Hepatocyte (in vitro differentiated cells): ENCODE data around the gene ID3. TPM values are rescaled to one million over a fixed set of nuclear protein-coding genes. Genes with fewer than 3 reads are reported as not detected.

Experiments
- DNase-seq: peaks from one replicate; pipeline ENCODE4 v3.0.0-alpha.2; 2016; ENCODE audit warnings: low spot score
- H2AFZ ChIP-seq: fragments of 200-600 bp; sonication (generic); 2 replicates; pipeline ENCODE4 v1.6.0; 2016; ENCODE audit warnings: antibody characterized with exemption, mild to moderate bottlenecking
- H3K27ac ChIP-seq: fragments of 200-600 bp; sonication (generic); 2 replicates; pipeline ENCODE4 v1.5.1; 2016; ENCODE audit warnings: mild to moderate bottlenecking
- H3K27me3 ChIP-seq: fragments of 200-600 bp; sonication (generic); 2 replicates; pipeline ENCODE4 v1.6.1; 2016
- H3K36me3 ChIP-seq: fragments of 200-600 bp; sonication (generic); replicated peaks from 2 replicates; pipeline ENCODE4 v1.5.1; 2016; ENCODE audit warnings: low read depth; ENCODE audit not compliant: insufficient read depth
- H3K4me1 ChIP-seq: fragments of 200-600 bp; sonication (generic); 2 replicates; pipeline ENCODE4 v1.5.1; 2016; ENCODE audit warnings: mild to moderate bottlenecking, moderate library complexity; ENCODE audit not compliant: insufficient read depth
- H3K4me2 ChIP-seq: fragments of 200-600 bp; sonication (generic); 2 replicates; pipeline ENCODE4 v1.6.0; 2016
- H3K4me3 ChIP-seq: fragments of 200-600 bp; sonication (generic); 2 replicates; pipeline ENCODE4 v1.5.1; 2016; ENCODE audit warnings: mild to moderate bottlenecking
- H3K79me2 ChIP-seq: fragments of 200-600 bp; sonication (generic); 2 replicates; pipeline ENCODE4 v1.6.0; 2017; ENCODE audit warnings: mild to moderate bottlenecking
- H3K9me2 ChIP-seq: fragments of 200-600 bp; sonication (generic); replicated peaks from 2 replicates; pipeline ENCODE4 v1.6.0; 2017; ENCODE audit warnings: mild to moderate bottlenecking; ENCODE audit not compliant: insufficient read depth
- H3K9me3 ChIP-seq: fragments of 200-600 bp; sonication (generic); 2 replicates; pipeline ENCODE4 v1.5.1; 2016; ENCODE audit warnings: low read depth, mild to moderate bottlenecking
- H4K20me1 ChIP-seq: fragments of 200-600 bp; sonication (generic); 2 replicates; pipeline ENCODE4 v1.6.0; 2016; ENCODE audit warnings: mild to moderate bottlenecking; ENCODE audit not compliant: insufficient read depth, poor library complexity, severe bottlenecking
- EZH2 ChIP-seq: fragments of 200-600 bp; sonication (generic); IDR thresholded peaks from 2 replicates; pipeline ENCODE4 v1.6.1; 2016; ENCODE audit warnings: antibody characterized with exemption, mild to moderate bottlenecking, borderline replicate concordance
- EZH2phosphoT487 ChIP-seq: fragments of 200-600 bp; sonication (generic); IDR thresholded peaks from one replicate; pipeline ENCODE4 v1.6.1; 2018; ENCODE audit warnings: antibody characterized with exemption, mild to moderate bottlenecking, low read depth, moderate library complexity; ENCODE audit not compliant: unreplicated experiment, severe bottlenecking
- WGBS: methylation state at CpG from one replicate; pipeline ENCODE4 v1.1.6; 2016; ENCODE audit warnings: low lambda C conversion rate; ENCODE audit errors: missing lambda C conversion rate; 5-methylcytosine and 5-hydroxymethylcytosine counted together
- polyA plus RNA-seq: library from polyadenylated mRNA; unstranded; fragments of >200 nt; fragmentation: Nextera tagmentation; extraction: Ambion mirVana; gene quantifications from 2 replicates; pipeline ENCODE4 v1.2.1, GENCODE V29; 2016
- total RNA-seq: library from RNA; depleted of rRNA; stranded (reverse); fragments of >200 nt; gene quantifications from 2 replicates; pipeline ENCODE4 v1.2.3, GENCODE V29; 2014
- TF ChIP-seq, protein P1 (sequence below): fragments of 200-600 bp; sonication (generic); IDR thresholded peaks from 2 replicates; pipeline ENCODE4 v1.5.1; 2016; ENCODE audit warnings: antibody characterized with exemption, mild to moderate bottlenecking; ENCODE audit not compliant: poor library complexity

Gene ID3
- total and polyA plus RNA-seq, 2 experiments from 2014 or later: 155 to 314 TPM

DNA sequence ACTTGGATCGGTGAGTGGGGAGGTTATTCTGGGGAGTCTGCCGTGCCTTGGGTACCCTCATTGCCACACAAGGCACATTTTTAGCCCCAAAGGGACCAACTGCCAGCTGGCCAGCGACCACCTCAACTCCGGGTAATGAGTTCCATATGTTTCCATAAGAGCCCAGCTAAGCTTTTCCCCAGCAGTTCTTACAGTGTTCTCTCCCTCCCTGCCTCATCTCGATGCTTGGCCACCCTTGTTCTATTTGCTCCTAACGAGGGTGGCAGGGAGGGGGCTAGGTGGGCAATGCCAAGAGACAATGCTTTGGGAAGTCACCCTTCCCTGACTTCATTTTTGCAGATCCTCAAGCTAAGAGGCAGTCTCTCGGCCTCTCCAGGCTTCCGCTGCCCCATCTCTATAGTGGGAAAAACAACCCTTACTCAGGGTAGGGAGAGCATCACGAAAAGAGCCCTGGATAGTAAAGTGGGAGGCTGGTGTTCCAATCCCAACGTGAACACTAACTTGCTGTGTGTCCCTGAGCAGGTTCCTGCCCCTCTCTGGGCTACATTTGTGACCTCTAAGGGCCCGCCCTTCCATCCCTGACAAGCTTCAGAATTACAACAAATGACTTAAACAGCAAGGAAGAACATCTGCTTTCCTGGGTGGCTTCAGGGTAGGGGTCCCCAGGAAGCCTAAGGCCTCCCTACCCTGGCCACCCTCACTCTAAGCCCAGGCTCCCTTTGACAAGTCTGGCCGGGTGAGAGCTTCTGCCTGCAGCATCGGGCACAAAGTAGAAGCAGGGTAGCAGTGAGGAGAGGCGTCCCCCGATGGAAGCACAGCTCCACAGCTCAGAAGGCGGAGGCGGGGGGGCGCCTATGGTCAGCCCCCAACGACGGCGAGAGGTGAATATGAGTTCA, 5.8 kb downstream of the ID3 start:
- Histone ChIP-seq H4K20me1 (peaks cover under 1% of the 10 kb centered on the region), H2AFZ (peak overlapping the region; percentile 52), H3K4me1 (peaks cover 40% of the 10 kb centered on the region), H3K36me3 (no peaks in the 10 kb centered on the region), H3K27me3 (no peaks in the 10 kb centered on the region), H3K9me2 (no peaks in the 10 kb centered on the region), H3K4me2 (peak overlapping the region; percentile 83), H3K9me3 (no peaks in the 10 kb centered on the region), H3K79me2 (peaks cover 17% of the 10 kb centered on the region), H3K4me3 (no peak overlapping the region), H3K27ac (peak overlapping the region; percentile 99)
- 62% methylated on average over 21 of the region's 21 CpGs for WGBS
- DNase-seq: no peak
- TF ChIP-seq EZH2phosphoT487 (no peak), EZH2 (no peak)
- TF ChIP-seq, protein P1, sequence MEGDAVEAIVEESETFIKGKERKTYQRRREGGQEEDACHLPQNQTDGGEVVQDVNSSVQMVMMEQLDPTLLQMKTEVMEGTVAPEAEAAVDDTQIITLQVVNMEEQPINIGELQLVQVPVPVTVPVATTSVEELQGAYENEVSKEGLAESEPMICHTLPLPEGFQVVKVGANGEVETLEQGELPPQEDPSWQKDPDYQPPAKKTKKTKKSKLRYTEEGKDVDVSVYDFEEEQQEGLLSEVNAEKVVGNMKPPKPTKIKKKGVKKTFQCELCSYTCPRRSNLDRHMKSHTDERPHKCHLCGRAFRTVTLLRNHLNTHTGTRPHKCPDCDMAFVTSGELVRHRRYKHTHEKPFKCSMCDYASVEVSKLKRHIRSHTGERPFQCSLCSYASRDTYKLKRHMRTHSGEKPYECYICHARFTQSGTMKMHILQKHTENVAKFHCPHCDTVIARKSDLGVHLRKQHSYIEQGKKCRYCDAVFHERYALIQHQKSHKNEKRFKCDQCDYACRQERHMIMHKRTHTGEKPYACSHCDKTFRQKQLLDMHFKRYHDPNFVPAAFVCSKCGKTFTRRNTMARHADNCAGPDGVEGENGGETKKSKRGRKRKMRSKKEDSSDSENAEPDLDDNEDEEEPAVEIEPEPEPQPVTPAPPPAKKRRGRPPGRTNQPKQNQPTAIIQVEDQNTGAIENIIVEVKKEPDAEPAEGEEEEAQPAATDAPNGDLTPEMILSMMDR: no peak

DNA sequence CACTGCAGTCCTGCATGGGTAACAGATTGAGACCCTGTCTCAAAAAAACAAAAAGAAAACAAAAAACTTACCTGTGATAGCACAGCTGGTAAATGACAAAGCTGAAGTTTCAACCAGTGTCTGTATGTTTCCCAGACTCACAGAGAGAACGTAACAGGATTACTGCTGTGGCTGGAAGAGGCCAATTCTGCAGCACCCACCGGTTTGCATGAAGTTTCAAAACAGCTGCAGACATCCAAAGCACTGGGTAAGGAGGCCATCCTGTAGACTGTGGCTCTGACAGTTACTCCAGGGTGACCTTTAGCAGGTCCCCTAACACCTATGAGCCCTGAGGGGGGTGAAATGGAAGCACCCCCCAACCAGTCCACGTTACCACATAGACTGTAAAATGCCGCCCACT, 7.5 kb downstream of the ID3 start:
- H3K4me2 ChIP-seq: no peak overlapping the region
- WGBS: 69% methylated on average over 4 of the region's 4 CpGs
- no peak for DNase-seq
- H4K20me1 ChIP-seq: no peaks in the 10 kb centered on the region
- no peak overlapping the region for H2AFZ ChIP-seq
- peaks cover under 1% of the 10 kb centered on the region for H3K79me2 ChIP-seq
- H3K4me3 ChIP-seq: no peak overlapping the region
- H3K36me3 ChIP-seq: no peaks in the 10 kb centered on the region
- H3K9me3 ChIP-seq: no peaks in the 10 kb centered on the region
- TF ChIP-seq EZH2 (no peak), EZH2phosphoT487 (no peak)
- TF ChIP-seq, protein P1: no peak
- no peaks in the 10 kb centered on the region for H3K27me3 ChIP-seq
- H3K9me2 ChIP-seq: no peaks in the 10 kb centered on the region
- peaks cover 46% of the 10 kb centered on the region for H3K4me1 ChIP-seq
- H3K27ac ChIP-seq: no peak overlapping the region

DNA sequence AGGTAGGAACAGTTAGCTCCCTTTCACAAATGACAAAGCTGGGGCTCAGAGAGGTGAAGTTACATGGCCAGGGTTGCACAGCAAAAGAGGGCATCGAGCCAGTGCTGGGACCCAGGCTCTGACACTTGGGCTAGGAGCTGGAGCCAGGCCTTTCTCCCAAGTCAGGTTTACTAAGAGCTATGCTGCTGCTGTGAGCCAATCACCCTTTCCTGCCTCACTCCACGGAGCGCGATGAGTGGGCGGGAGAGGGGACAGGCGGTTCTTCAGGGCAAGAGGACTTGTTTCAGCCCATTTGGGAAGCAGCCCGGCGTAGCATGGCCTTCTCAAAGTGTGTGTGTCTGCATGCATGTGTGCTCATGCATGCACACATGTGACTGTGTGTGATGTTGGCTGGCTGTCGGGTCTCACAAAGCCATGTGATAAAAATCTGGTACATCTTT, 10.6 kb downstream of the ID3 start:
- H3K27ac ChIP-seq: no peak overlapping the region
- TF ChIP-seq EZH2: no peak
- TF ChIP-seq, protein P1: no peak
- TF ChIP-seq EZH2phosphoT487: no peak
- no peaks in the 10 kb centered on the region for H3K36me3 ChIP-seq
- no peak overlapping the region for H3K4me3 ChIP-seq
- H4K20me1 ChIP-seq: no peaks in the 10 kb centered on the region
- H3K27me3 ChIP-seq: no peaks in the 10 kb centered on the region
- no peak overlapping the region for H3K4me2 ChIP-seq
- H3K9me3 ChIP-seq: no peaks in the 10 kb centered on the region
- no peak for DNase-seq
- no peak overlapping the region for H2AFZ ChIP-seq
- 81% methylated on average over 8 of the region's 9 CpGs for WGBS
- H3K79me2 ChIP-seq: no peaks in the 10 kb centered on the region
- peaks cover 25% of the 10 kb centered on the region for H3K4me1 ChIP-seq
- H3K9me2 ChIP-seq: no peaks in the 10 kb centered on the region
